NCI-H1417 (cell line): ENCODE data around the gene NR2F2.

ENCODE experiments used
- DNase-seq, 3 experiments: peaks; one replicate each; lab custom pipeline; 2025; lab: John Stamatoyannopoulos, UW

Gene NR2F2

DNA sequence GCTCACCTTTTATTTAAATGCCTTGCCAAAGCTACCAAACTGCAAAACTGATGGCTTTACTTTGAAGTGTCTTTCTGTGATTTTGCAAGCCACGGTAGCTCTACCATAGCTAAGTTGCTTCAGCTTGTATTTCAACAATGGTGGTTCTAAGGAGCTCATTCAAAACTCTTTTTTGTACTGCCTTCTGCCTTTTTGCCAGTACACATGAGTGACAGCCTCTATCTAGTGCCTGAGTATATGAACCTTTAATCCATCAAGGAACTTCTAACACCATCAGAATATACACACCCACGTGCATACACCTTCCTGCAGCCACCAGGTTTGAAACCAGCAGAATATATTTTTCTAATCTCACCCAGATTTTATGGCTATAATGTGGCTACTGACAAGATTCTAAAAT is 10.4 kb upstream of the NR2F2 start:
- no peak for DNase-seq

GRCh38 chr15:96320703-96321638 is 9.5 kb upstream of the NR2F2 start:
- DNase-seq = no peak

- peak in 2 of 3 experiments; percentile 60 to 70 for DNase-seq
These were observed 8.6 kb upstream of the NR2F2 start for GRCh38 chr15:96321639-96322535.

- peak in 1 of 3 experiments; percentile 58 for DNase-seq
These were observed 7.8 kb upstream of the NR2F2 start for GRCh38 chr15:96322536-96323318.

GRCh38 chr15:96323319-96324145 is 7.0 kb upstream of the NR2F2 start:
- no peak for DNase-seq

DNA sequence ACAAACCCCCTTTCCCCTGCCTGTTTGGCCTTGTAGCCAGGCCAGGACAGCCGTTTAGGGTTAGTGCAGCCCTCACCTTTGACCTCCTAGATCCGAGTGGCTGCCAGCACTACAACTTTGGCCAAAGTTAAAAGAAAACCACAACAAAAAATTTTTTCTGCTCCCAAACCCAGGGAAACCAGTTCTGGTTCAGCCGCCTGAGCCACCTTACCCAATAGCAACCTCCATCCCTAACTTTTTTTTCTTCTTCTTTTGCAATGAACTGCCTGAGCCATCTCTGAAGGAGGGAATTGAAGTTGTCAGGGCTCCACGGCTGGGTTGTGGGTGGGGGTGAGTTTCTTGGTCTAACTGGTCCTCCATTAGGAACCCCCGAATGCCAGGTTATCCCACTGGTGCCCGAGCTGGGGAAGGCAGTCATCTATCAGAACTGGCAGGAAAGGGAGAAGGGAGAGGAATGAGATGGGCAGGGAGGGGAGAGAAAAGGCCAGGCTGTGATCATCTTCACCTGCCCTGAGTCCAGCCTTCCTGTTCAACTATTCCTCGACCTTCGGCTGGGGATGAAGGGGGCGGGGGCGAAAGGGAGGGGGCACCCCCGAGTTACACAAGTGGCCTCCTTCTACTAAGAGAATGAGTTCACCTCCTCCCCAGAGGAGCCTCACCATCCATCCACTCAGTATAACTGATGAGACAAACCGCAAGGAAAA is 6.2 kb upstream of the NR2F2 start:
- no peak for DNase-seq

DNA sequence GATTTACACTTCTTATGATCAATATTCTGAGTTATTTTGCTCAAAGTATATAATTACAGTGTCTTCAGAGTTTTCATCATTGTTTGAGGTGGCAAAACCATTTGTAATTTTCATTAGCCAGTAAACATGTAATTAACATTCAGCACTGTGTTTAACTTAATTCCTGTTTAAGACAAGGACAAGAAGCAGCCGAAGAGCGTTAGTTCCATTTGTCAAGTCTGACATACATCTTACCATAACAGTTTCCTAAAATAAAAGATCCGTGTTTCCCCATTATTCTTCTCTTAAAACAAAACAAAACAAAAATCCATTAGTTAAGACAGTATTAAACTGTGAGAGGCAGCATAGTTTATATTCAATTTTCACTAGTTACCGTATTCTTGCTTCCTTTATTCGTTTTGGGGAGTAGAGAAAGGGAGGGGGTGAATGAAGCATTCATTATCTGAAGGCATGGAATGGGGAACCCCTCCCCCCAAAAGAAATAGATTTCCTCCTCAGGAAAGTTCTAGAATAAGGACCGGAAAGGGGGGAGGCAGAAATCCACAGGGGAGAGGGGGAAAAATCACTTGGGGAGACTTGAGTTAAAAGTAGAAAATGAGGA is 5.5 kb upstream of the NR2F2 start:
- DNase-seq = no peak

- DNase-seq = peak in 1 of 3 experiments; percentile 39
These were observed 4.8 kb upstream of the NR2F2 start for GRCh38 chr15:96325541-96326327.

GRCh38 chr15:96326328-96327154 is 4.0 kb upstream of the NR2F2 start:
- DNase-seq = peak; percentile 60 to 79 (median 71)

GRCh38 chr15:96327155-96327741 is 3.3 kb upstream of the NR2F2 start:
- DNase-seq = peak; percentile 61 to 88 (median 85)

DNA sequence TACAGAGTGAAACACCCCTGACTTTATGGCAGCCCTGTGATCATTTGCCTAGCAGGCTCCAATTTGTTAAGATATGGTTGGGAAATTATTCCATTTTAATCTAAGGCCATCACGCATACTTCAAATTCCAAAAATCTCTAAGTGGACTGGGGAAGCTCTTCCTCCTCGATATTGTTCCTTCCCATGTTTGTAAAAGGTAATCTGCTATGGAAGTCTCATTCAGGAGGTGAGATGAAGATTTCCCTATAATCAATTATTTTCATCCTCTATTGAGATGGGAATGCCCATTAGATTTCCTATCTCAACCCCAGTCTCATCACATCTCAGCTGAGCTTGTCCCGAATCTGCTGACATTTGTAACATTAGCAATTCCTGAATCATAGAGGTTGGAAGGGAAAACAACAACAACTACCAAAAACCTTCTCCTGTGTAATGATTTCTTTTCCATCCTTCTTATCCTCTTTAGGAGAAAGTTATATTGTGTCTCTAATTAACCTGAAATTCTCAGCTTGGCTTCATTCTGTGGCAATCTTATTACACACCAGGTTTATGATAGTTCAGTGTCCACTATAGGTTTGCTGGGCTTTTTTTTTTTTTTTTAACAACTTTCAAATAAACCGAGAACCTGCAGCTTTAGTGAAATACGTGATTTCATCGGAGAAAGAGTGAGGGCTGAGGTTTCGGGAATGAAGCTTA is 2.2 kb upstream of the NR2F2 start:
- no peak for DNase-seq

- no peak for DNase-seq
These were observed 1.7 kb upstream of the NR2F2 start for GRCh38 chr15:96328877-96329195.

DNA sequence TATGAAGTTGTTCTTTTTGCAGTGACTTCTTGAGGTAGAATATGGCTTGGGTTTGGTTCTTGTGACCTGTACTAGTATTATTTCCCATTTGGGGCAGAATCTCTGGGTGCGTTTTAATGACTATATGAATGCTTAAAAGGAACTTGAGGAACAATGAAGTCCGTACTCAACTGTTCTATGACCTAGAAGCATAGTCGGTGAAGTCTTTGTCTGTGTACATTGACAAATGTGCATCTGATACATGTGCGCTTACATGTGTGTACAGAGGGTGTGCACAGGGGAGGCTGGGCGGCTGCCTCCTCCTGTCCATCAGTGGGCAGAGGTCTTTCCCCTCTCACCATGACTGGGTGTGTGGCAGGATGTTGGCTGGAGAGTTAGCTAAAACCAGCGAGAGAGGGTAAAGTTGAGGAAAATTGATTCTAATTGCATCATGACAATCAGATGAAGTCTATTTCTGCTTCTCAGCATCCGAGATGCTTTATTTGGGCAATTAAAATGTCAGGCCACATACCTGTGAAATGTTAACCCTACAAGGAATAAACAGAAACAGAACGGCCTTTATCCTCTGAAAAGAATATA is 1.0 kb upstream of the NR2F2 start:
- peak in 1 of 3 experiments; percentile 50 for DNase-seq

- DNase-seq = peak; percentile 80 to 88 (median 87)
These were observed 443 bp upstream of the NR2F2 start for GRCh38 chr15:96330064-96330449.

GRCh38 chr15:96331144-96331944 is 844 bp downstream of the NR2F2 start:
- DNase-seq = peak; percentile 18 to 70 (median 69)
